Neutrophil (primary cell): Measurements from ENCODE around the gene CTSO.
"Not testable (repeated sequence)": the region's sequence is repeated elsewhere in the genome, so short reads cannot be mapped to it uniquely, and the experiment has no call there.

Experiments
- H3K27ac ChIP-seq: fragments of 200-600 bp; sonication (generic); 2 replicates; pipeline ENCODE4 v1.5.1; 2016; ENCODE audit warnings: mild to moderate bottlenecking, moderate library complexity
- H3K27me3 ChIP-seq: fragments of 200-600 bp; sonication (generic); 2 replicates; pipeline ENCODE4 v1.6.0; 2016; ENCODE audit warnings: mild to moderate bottlenecking
- H3K36me3 ChIP-seq: fragments of 200-600 bp; sonication (generic); 2 replicates; pipeline ENCODE4 v1.5.1; 2017
- H3K4me1 ChIP-seq, 2 experiments: fragments of 200-600 bp in 1 of 2; sonication (generic) in 1 of 2; 1 replicate in 1 of 2; 2 replicates in 1 of 2; pipeline versions ENCODE4 v1.5.1 to v1.6.1; 2013 to 2016; ENCODE audit warnings: low read depth in 1 of 2, low read length in 1 of 2, mild to moderate bottlenecking in 1 of 2, moderate library complexity in 1 of 2; ENCODE audit not compliant: control insufficient read depth in 1 of 2, insufficient read depth in 1 of 2
- H3K4me3 ChIP-seq, 2 experiments: fragments of 200-600 bp in 1 of 2; sonication (generic) in 1 of 2; 1 replicate in 1 of 2; 2 replicates in 1 of 2; pipeline ENCODE4 v1.5.1; 2013 to 2016; ENCODE audit warnings: low read depth in 1 of 2, low read length in 1 of 2, mild to moderate bottlenecking in 1 of 2, moderate library complexity in 1 of 2
- H3K9me3 ChIP-seq: fragments of 200-600 bp; sonication (generic); 2 replicates; pipeline ENCODE4 v1.5.1; 2016
- TF ChIP-seq, protein P1 (sequence below): fragments of 200-600 bp; sonication (generic); IDR thresholded peaks from 2 replicates; pipeline ENCODE4 v1.5.1; 2016; ENCODE audit warnings: antibody characterized with exemption

CTSO gene

DNA sequence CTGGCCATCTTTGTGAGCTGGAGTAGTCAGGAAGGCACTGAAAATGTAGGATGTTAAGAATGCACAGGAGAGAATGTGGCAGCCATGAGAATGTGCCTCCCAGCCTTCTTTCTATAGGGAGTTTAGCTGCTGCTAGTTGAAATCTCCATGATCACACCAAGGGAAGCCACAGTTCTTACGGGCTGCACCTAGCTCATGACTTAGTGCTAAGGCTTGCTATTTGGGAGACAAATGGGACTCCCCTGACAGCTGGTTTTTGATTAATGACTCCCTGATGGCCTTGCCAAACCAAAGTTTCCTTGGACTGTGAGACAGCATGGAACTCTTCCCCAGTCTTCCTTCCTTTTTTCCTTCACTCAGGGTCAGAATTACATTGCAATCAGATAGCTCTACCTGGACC lies 9.2 kb downstream of the CTSO start:
- no peaks in the 10 kb centered on the region for H3K4me1 ChIP-seq
- H3K36me3 ChIP-seq, result no peaks in the 10 kb centered on the region
- H3K4me3 ChIP-seq, result no peak overlapping the region
- H3K27ac ChIP-seq, result no peak overlapping the region
- no peaks in the 10 kb centered on the region for H3K27me3 ChIP-seq
- TF ChIP-seq, protein P1, sequence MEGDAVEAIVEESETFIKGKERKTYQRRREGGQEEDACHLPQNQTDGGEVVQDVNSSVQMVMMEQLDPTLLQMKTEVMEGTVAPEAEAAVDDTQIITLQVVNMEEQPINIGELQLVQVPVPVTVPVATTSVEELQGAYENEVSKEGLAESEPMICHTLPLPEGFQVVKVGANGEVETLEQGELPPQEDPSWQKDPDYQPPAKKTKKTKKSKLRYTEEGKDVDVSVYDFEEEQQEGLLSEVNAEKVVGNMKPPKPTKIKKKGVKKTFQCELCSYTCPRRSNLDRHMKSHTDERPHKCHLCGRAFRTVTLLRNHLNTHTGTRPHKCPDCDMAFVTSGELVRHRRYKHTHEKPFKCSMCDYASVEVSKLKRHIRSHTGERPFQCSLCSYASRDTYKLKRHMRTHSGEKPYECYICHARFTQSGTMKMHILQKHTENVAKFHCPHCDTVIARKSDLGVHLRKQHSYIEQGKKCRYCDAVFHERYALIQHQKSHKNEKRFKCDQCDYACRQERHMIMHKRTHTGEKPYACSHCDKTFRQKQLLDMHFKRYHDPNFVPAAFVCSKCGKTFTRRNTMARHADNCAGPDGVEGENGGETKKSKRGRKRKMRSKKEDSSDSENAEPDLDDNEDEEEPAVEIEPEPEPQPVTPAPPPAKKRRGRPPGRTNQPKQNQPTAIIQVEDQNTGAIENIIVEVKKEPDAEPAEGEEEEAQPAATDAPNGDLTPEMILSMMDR, result no peak
- H3K9me3 ChIP-seq, result no peaks in the 10 kb centered on the region

GRCh38 chr4:155943605-155944291 lies 9.9 kb downstream of the CTSO start:
- Histone ChIP-seq H3K27ac (no peak overlapping the region), H3K4me3 (no peak overlapping the region), H3K9me3 (no peaks in the 10 kb centered on the region), H3K27me3 (no peaks in the 10 kb centered on the region), H3K4me1 (no peaks in the 10 kb centered on the region), H3K36me3 (no peaks in the 10 kb centered on the region)
- TF ChIP-seq, protein P1, result no peak

DNA sequence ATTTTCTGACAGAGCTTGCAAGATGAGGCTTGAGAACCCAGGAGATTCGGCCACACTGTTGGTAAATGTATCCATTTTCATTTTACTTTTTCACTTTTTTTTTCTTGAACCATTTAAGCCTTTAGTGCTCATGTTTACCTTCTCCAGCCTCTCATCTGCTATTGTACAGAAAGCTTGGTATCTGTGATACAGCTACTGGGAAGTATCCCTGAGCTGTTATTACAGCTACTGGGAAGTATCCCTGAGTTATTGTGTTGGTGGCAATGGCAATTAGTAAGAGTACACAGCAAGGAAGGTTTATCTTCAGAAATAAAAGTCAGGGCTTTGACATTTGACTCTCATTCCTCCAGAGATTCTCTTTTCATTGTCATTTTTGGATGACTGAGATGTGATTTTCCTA lies 11.8 kb downstream of the CTSO start:
- Histone ChIP-seq H3K27ac (no peak overlapping the region), H3K36me3 (no peaks in the 10 kb centered on the region)

DNA sequence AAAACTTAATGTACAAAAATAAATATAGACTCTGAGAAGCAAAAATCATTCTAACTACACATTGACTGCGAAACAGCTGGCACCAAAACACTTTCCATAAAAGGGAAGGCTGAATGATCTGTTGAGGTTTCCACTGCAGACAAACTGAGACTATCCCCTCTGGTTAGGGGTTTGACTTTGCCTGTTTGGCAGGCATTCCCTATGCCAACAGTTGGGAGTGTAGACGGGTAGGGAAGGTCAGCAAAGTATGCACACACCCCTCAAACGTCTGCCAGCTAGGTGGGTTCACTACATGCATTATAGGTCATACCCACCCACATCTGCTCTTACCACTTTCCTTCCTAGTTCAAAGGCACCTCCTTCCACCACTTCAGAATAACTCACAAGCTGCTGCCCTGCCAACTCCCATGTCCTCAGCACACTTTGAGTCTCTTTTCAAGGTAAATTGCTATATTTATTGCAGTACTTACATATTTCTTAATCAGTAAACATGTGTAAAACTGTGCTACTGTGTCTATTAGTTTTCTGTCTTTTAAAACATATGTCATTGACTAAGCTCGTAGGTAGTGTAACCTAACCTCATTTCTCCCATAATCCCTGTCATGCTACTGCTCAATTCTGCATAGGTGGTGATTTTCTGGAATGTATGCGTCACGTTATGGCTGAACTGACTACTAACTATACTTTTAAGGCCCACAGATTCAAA lies 12.4 kb downstream of the CTSO start:
- TF ChIP-seq, protein P1, result no peak
- H3K4me3 ChIP-seq, result no peak overlapping the region
- no peaks in the 10 kb centered on the region for H3K4me1 ChIP-seq
- no peaks in the 10 kb centered on the region for H3K36me3 ChIP-seq
- no peak overlapping the region for H3K27ac ChIP-seq
- no peaks in the 10 kb centered on the region for H3K9me3 ChIP-seq
- H3K27me3 ChIP-seq, result no peaks in the 10 kb centered on the region

More for the DNA sequence above, 11.8 kb downstream of the CTSO start:
- Histone ChIP-seq H3K9me3 (no peaks in the 10 kb centered on the region), H3K4me1 (no peaks in the 10 kb centered on the region), H3K27me3 (no peaks in the 10 kb centered on the region), H3K4me3 (no peak overlapping the region)
- TF ChIP-seq, protein P1, result no peak

DNA sequence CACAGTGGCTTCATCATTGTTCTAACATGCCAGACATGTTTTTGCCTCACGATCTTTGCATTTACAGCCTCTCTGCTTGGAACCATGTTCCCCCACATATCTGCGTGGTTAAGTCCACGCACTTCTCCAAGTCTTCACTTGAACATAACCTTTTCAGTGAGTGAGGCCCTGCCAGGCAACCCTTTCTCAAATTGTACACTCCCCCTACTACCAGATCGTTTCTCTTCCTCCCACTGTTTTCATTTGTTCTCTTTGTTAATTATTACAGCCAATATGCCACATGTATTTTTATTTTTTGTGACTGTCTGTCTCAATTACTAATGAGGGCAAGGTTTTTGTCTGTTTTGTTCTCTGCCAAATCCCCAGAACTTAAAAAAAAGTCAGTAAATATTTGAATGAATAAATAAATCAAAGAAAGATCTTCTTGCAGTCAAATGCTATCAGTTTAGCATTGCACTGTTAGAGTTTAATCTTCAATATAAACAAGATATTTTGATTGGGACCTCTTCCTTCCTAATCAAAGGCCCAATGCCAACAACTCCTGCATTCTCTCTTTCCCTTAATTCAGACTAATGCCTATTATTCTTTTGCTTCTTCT lies 18.2 kb downstream of the CTSO start:
- no peaks in the 10 kb centered on the region for H3K9me3 ChIP-seq
- no peaks in the 10 kb centered on the region for H3K4me1 ChIP-seq
- H3K36me3 ChIP-seq, result no peaks in the 10 kb centered on the region
- TF ChIP-seq, protein P1, result no peak
- H3K4me3 ChIP-seq, result no peak overlapping the region
- no peaks in the 10 kb centered on the region for H3K27me3 ChIP-seq
- H3K27ac ChIP-seq, result no peak overlapping the region

DNA sequence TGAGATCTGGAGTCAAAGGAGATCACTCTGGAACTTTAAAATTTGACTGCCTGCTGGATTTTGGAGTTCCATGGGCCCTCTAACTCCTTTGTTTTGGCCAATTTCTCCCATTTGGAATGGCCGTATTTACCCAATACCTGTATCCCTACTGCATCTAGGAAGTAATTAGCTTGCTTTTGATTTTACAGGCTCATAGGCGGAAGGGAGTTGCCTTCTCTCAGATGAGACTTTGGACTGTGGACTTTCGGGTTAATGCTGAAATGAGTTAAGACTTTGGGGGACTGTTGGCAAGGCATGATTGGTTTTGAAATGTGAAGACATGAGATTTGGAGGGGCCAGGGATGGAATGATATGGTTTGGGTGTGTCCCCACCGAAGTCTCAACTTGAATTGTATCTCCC lies 19.0 kb downstream of the CTSO start:
- H3K4me3 ChIP-seq, H3K27ac ChIP-seq, H3K27me3 ChIP-seq, H3K9me3 ChIP-seq, H3K36me3 ChIP-seq, H3K4me1 ChIP-seq: not testable (repeated sequence)
